ENCODE results near the gene ASXL3. TPM values are rescaled to one million over a fixed set of nuclear protein-coding genes. Genes with fewer than 3 reads are reported as not detected.

ASXL3 gene
- total RNA-seq: 8.0 and 10.0 TPM in 2 replicates
- 6.1 and 8.3 TPM in 2 replicates for polyA plus RNA-seq

DNA sequence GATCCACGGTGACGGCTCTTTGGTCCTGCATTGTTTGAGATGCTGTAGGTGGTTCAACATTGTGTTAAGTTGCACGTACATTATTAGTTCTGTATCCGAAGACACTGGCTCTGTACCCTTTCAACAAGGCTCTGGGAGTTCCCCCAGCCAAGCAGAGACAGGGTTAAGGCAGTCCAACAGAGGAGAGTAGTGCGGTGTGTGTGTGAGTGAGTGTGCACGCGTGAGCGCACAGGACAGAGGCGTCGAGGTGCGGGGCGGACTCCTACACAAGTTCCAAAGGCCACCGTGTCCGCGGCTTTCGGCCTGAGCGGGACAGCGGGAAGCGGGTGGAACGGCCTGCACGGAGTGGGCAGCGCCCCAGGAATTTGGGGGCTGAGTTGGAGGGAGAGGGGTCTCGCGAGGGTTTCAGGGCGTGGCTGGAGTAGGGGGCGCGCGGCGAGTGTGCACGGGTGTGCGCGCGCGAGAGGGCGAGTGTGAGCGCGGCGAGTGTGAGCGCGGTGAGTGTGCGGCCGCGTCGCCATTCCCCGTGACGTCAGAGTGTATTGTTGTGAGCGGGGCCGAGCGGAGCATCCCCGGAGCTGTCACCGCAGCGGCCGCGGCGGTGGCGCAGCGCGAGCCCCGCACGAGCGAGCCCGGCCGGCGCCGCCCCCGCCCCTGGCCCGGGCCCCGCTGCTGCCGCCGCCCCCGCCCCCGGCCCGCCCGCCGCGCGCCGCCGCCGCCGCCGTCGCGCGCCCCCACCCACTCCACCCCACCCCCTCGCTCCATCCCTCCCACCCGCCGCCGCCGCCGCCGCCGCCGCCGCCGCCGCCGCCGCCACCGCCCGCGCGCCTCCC lies at the start of gene ASXL3:
TSS of gene ASXL3 (plus strand) at position 535 of the 833 bp plus-strand sequence. CDS start 413 bp downstream, outside the sequence.
- Histone ChIP-seq H3K27me3 (no peaks in the 10 kb centered on the region), H3K4me3 (peak within 1 kb of the TSS; percentile 71), H3K27ac (peak within 1 kb of the TSS; percentile 92), H3K9me3 (ENCODE audit: low read depth) (no peaks in the 10 kb centered on the region), H3K4me1 (ENCODE audit: low read depth) (peaks cover 23% of the 10 kb centered on the region), H3K36me3 (no peaks in the 10 kb centered on the region)
- DNase-seq (ENCODE audit: low read depth in 1 of 2, low spot score in 1 of 2): peak; percentile 14 to 82
- TF ChIP-seq, protein P1, sequence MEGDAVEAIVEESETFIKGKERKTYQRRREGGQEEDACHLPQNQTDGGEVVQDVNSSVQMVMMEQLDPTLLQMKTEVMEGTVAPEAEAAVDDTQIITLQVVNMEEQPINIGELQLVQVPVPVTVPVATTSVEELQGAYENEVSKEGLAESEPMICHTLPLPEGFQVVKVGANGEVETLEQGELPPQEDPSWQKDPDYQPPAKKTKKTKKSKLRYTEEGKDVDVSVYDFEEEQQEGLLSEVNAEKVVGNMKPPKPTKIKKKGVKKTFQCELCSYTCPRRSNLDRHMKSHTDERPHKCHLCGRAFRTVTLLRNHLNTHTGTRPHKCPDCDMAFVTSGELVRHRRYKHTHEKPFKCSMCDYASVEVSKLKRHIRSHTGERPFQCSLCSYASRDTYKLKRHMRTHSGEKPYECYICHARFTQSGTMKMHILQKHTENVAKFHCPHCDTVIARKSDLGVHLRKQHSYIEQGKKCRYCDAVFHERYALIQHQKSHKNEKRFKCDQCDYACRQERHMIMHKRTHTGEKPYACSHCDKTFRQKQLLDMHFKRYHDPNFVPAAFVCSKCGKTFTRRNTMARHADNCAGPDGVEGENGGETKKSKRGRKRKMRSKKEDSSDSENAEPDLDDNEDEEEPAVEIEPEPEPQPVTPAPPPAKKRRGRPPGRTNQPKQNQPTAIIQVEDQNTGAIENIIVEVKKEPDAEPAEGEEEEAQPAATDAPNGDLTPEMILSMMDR (IDR thresholded peaks at IDR 0.05; ENCODE audit: low read depth, low read length): no peak

DNA sequence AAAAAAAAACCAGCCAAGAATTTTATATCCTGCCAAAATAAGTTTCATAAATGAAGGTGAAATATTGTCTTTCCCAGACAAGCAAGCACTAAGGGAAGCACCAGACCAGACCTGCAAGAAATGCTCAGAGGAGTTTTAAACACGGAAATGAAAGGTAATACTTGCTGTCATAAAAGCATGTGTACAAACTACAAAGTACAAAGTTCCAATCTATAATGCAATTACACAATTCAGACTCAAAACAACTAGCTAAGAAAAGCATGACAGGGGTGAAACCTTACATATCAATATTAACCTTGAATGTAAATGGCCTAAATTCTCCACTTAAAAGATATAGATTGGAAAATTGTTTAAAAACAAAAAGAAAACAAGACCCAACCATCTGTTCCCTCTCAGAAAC lies 45.0 kb upstream of the ASXL3 start:
- no peak for DNase-seq (ENCODE audit: low read depth in 1 of 2, low spot score in 1 of 2)
- TF ChIP-seq, protein P1 (IDR thresholded peaks at IDR 0.05; ENCODE audit: low read depth, low read length): no peak
- no peaks in the 10 kb centered on the region for H3K4me1 ChIP-seq (ENCODE audit: low read depth)

GRCh38 chr18:33536904-33537303 lies 41.1 kb upstream of the ASXL3 start:
- TF ChIP-seq, protein P1 (IDR thresholded peaks at IDR 0.05; ENCODE audit: low read depth, low read length): no peak

More for the DNA sequence above, 45.0 kb upstream of the ASXL3 start:
- no peaks in the 10 kb centered on the region for H3K9me3 ChIP-seq (ENCODE audit: low read depth)
- H3K36me3 ChIP-seq: no peaks in the 10 kb centered on the region
- no peaks in the 10 kb centered on the region for H3K27me3 ChIP-seq
- H3K4me3 ChIP-seq: no peak overlapping the region
- no peak overlapping the region for H3K27ac ChIP-seq

DNA sequence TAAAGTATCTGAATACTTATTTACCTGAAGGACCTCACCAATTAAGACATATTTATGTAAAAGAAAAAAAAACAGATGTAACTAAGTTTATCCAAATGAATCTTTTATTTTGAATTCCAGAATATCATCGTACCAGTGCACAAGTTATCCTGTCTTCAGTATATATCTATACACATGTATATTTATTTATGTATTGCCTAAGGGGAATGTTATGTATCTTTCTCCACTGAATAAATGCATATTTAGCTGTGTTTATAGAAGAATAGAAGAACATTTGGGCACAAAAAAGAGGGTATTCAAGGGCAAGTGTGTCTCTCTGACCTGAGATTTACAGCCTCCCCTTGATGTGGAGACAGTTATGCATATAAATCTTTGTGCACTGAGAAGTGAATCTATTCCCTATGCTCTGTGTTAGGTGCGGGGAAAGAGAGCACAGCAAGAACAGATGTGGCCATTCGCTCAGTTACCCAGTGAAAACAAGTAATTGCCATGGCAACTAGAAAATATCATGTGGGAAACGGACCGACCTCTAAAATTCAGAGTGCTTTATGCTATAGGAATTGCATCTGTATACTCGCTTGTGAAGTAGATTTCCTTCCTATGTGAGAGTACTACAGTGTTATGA lies 39.5 kb upstream of the ASXL3 start:
- Histone ChIP-seq H3K4me1 (ENCODE audit: low read depth) (peaks cover 7% of the 10 kb centered on the region), H3K4me3 (no peak overlapping the region), H3K27ac (no peak overlapping the region), H3K36me3 (no peaks in the 10 kb centered on the region), H3K27me3 (no peaks in the 10 kb centered on the region), H3K9me3 (ENCODE audit: low read depth) (no peaks in the 10 kb centered on the region)
- TF ChIP-seq, protein P1 (IDR thresholded peaks at IDR 0.05; ENCODE audit: low read depth, low read length): no peak
- no peak for DNase-seq (ENCODE audit: low read depth in 1 of 2, low spot score in 1 of 2)

More at GRCh38 chr18:33536904-33537303, 41.1 kb upstream of the ASXL3 start:
- Histone ChIP-seq H3K4me3 (no peak overlapping the region), H3K9me3 (ENCODE audit: low read depth) (no peaks in the 10 kb centered on the region), H3K27me3 (no peaks in the 10 kb centered on the region), H3K27ac (no peak overlapping the region), H3K4me1 (ENCODE audit: low read depth) (no peaks in the 10 kb centered on the region), H3K36me3 (no peaks in the 10 kb centered on the region)
- DNase-seq (ENCODE audit: low read depth in 1 of 2, low spot score in 1 of 2): no peak

- TF ChIP-seq, protein P1 (IDR thresholded peaks at IDR 0.05; ENCODE audit: low read depth, low read length): no peak
- no peak overlapping the region for H3K4me3 ChIP-seq
- H3K9me3 ChIP-seq (ENCODE audit: low read depth): no peaks in the 10 kb centered on the region
- H3K36me3 ChIP-seq: no peaks in the 10 kb centered on the region
- H3K4me1 ChIP-seq (ENCODE audit: low read depth): peaks cover 14% of the 10 kb centered on the region
- no peak overlapping the region for H3K27ac ChIP-seq
- H3K27me3 ChIP-seq: no peaks in the 10 kb centered on the region
- no peak for DNase-seq (ENCODE audit: low read depth in 1 of 2, low spot score in 1 of 2)
Measured at GRCh38 chr18:33540392-33540791, 37.6 kb upstream of the ASXL3 start.
